Measurements from ENCODE around the gene PDE6C.

PDE6C gene

GRCh38 chr10:93613126-93613525 is 789 bp downstream of the PDE6C start:
- H3K4me1 ChIP-seq (ENCODE audit: low read length), result no peaks in the 10 kb centered on the region
- no peak for DNase-seq
- no peaks in the 10 kb centered on the region for H3K79me2 ChIP-seq (ENCODE audit: low read length)
- TF ChIP-seq, protein P1, sequence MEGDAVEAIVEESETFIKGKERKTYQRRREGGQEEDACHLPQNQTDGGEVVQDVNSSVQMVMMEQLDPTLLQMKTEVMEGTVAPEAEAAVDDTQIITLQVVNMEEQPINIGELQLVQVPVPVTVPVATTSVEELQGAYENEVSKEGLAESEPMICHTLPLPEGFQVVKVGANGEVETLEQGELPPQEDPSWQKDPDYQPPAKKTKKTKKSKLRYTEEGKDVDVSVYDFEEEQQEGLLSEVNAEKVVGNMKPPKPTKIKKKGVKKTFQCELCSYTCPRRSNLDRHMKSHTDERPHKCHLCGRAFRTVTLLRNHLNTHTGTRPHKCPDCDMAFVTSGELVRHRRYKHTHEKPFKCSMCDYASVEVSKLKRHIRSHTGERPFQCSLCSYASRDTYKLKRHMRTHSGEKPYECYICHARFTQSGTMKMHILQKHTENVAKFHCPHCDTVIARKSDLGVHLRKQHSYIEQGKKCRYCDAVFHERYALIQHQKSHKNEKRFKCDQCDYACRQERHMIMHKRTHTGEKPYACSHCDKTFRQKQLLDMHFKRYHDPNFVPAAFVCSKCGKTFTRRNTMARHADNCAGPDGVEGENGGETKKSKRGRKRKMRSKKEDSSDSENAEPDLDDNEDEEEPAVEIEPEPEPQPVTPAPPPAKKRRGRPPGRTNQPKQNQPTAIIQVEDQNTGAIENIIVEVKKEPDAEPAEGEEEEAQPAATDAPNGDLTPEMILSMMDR (IDR thresholded peaks at IDR 0.05; ENCODE audit: low read length), result no peak
- TF ChIP-seq EZH2phosphoT487 (IDR thresholded peaks at IDR 0.05; ENCODE audit: low read length), result no peak
- no peak for TF ChIP-seq EZH2 (optimal IDR thresholded peaks at IDR 0.05; ENCODE audit: low read depth, low read length)
- no peak overlapping the region for H3K27ac ChIP-seq (ENCODE audit: low read length)
- no peak overlapping the region for H3K4me2 ChIP-seq (ENCODE audit: low read depth, low read length)
- H4K20me1 ChIP-seq (ENCODE audit: insufficient read depth, low read length), result no peaks in the 10 kb centered on the region
- no peak overlapping the region for H2AFZ ChIP-seq (ENCODE audit: low read length)
- no peaks in the 10 kb centered on the region for H3K36me3 ChIP-seq (replicated peaks; ENCODE audit: insufficient read depth, low read length)
- no peaks in the 10 kb centered on the region for H3F3A ChIP-seq (ENCODE audit: insufficient read depth, low read length)
- H3K9me2 ChIP-seq (replicated peaks; ENCODE audit: insufficient read depth, low read length), result no peaks in the 10 kb centered on the region
- no peaks in the 10 kb centered on the region for H3K27me3 ChIP-seq (replicated peaks; ENCODE audit: insufficient read depth, low read length)
- no peaks in the 10 kb centered on the region for H3K9me3 ChIP-seq (replicated peaks; ENCODE audit: insufficient read depth, low read length)
- H3K4me3 ChIP-seq (ENCODE audit: low read length), result no peak overlapping the region
- H3K9ac ChIP-seq (ENCODE audit: low read length), result no peak overlapping the region

GRCh38 chr10:93614101-93614825 is 1.9 kb downstream of the PDE6C start:
- Histone ChIP-seq H3K9ac (ENCODE audit: low read length) (no peak overlapping the region), H3F3A (ENCODE audit: insufficient read depth, low read length) (no peaks in the 10 kb centered on the region), H3K27me3 (replicated peaks; ENCODE audit: insufficient read depth, low read length) (no peaks in the 10 kb centered on the region), H3K9me2 (replicated peaks; ENCODE audit: insufficient read depth, low read length) (no peaks in the 10 kb centered on the region), H3K9me3 (replicated peaks; ENCODE audit: insufficient read depth, low read length) (no peaks in the 10 kb centered on the region), H4K20me1 (ENCODE audit: insufficient read depth, low read length) (no peaks in the 10 kb centered on the region), H3K4me1 (ENCODE audit: low read length) (no peaks in the 10 kb centered on the region), H3K79me2 (ENCODE audit: low read length) (no peaks in the 10 kb centered on the region), H3K27ac (ENCODE audit: low read length) (no peak overlapping the region), H2AFZ (ENCODE audit: low read length) (no peak overlapping the region), H3K4me2 (ENCODE audit: low read depth, low read length) (no peak overlapping the region), H3K36me3 (replicated peaks; ENCODE audit: insufficient read depth, low read length) (no peaks in the 10 kb centered on the region), H3K4me3 (ENCODE audit: low read length) (no peak overlapping the region)
- DNase-seq, result no peak
- TF ChIP-seq EZH2 (optimal IDR thresholded peaks at IDR 0.05; ENCODE audit: low read depth, low read length) (no peak), EZH2phosphoT487 (IDR thresholded peaks at IDR 0.05; ENCODE audit: low read length) (no peak)
- TF ChIP-seq, protein P1 (IDR thresholded peaks at IDR 0.05; ENCODE audit: low read length), result no peak

DNA sequence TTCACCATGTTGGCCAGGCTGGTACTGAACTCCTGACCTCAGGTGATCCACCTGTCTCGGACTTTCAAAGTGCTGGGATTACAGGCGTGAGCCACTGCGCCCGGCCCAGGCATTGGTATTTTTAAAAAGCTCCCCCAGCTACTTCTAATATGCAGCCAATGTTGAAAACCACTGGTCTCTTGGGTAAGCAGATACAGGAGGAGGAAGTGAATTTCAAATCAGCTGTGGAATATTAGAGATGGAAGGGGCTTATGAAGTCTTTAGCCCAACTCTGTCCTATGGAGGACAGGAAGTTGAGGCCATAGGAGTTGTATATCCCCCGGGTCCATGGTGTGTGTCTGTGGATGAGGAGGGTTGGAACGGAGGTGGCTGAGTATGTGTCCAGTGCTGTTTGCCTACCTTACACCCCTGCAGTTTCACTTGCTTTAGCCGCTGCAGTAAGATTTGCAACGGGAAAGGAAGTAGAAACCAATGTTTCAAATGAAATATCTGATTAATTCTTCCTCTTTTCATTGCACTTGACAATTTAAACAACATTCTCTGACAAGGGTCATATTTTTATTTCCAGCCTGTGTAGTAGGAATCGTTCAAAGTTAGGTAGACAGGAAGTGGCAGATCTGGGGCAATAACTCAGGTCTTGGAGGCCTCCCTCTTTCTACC is 3.4 kb downstream of the PDE6C start:
- H3K79me2 ChIP-seq (ENCODE audit: low read length), result no peaks in the 10 kb centered on the region
- no peaks in the 10 kb centered on the region for H3K36me3 ChIP-seq (replicated peaks; ENCODE audit: insufficient read depth, low read length)
- H3K4me1 ChIP-seq (ENCODE audit: low read length), result no peaks in the 10 kb centered on the region
- H3K4me3 ChIP-seq (ENCODE audit: low read length), result no peak overlapping the region
- no peaks in the 10 kb centered on the region for H3K27me3 ChIP-seq (replicated peaks; ENCODE audit: insufficient read depth, low read length)
- H3K9me2 ChIP-seq (replicated peaks; ENCODE audit: insufficient read depth, low read length), result no peaks in the 10 kb centered on the region
- no peaks in the 10 kb centered on the region for H3K9me3 ChIP-seq (replicated peaks; ENCODE audit: insufficient read depth, low read length)
- H2AFZ ChIP-seq (ENCODE audit: low read length), result no peak overlapping the region
- no peak overlapping the region for H3K9ac ChIP-seq (ENCODE audit: low read length)
- DNase-seq, result no peak
- TF ChIP-seq EZH2 (optimal IDR thresholded peaks at IDR 0.05; ENCODE audit: low read depth, low read length), result no peak
- no peak for TF ChIP-seq EZH2phosphoT487 (IDR thresholded peaks at IDR 0.05; ENCODE audit: low read length)
- TF ChIP-seq, protein P1 (IDR thresholded peaks at IDR 0.05; ENCODE audit: low read length), result no peak
- H4K20me1 ChIP-seq (ENCODE audit: insufficient read depth, low read length), result no peaks in the 10 kb centered on the region
- no peaks in the 10 kb centered on the region for H3F3A ChIP-seq (ENCODE audit: insufficient read depth, low read length)
- no peak overlapping the region for H3K27ac ChIP-seq (ENCODE audit: low read length)
- no peak overlapping the region for H3K4me2 ChIP-seq (ENCODE audit: low read depth, low read length)
